Effector memory CD4-positive, alpha-beta T cell (primary cell): ENCODE measurements around the gene ZSCAN23.

Experiments used
- DNase-seq, 3 donors: peaks; one replicate each; pipeline ENCODE4 v3.0.0-alpha.2; 2020
- H3K27ac ChIP-seq: 2 replicates; pipeline ENCODE4 v1.7.0; 2013; ENCODE audit warnings: mild to moderate bottlenecking, low read length, moderate library complexity; ENCODE audit not compliant: insufficient read depth, poor library complexity, severe bottlenecking
- H3K27me3 ChIP-seq: replicated peaks from 2 replicates; pipeline ENCODE4 v1.7.0; 2013; ENCODE audit warnings: mild to moderate bottlenecking, low read length; ENCODE audit not compliant: insufficient read depth, control insufficient read depth, poor library complexity, severe bottlenecking
- H3K36me3 ChIP-seq: 2 replicates; pipeline ENCODE4 v1.7.0; 2013; ENCODE audit warnings: mild to moderate bottlenecking, low read length, moderate library complexity; ENCODE audit not compliant: control insufficient read depth, insufficient read depth
- H3K4me1 ChIP-seq: 2 replicates; pipeline ENCODE4 v1.7.0; 2013; ENCODE audit warnings: low read length, mild to moderate bottlenecking; ENCODE audit not compliant: control insufficient read depth, insufficient read depth, poor library complexity, severe bottlenecking
- H3K4me3 ChIP-seq: 2 replicates; pipeline ENCODE4 v1.7.0; 2013; ENCODE audit warnings: low read length, low read depth, mild to moderate bottlenecking; ENCODE audit not compliant: insufficient read depth, poor library complexity, severe bottlenecking
- H3K9me3 ChIP-seq: 2 replicates; pipeline ENCODE4 v1.7.0; 2013; ENCODE audit warnings: mild to moderate bottlenecking, low read length, moderate library complexity; ENCODE audit not compliant: control insufficient read depth

Gene ZSCAN23

GRCh38 chr6:28383235-28384142 lies 59.8 kb downstream of the ZSCAN23 start:
- Histone ChIP-seq H3K9me3 (no peaks in the 10 kb centered on the region), H3K4me1 (no peaks in the 10 kb centered on the region), H3K4me3 (no peak overlapping the region), H3K27me3 (no peaks in the 10 kb centered on the region), H3K27ac (no peak overlapping the region), H3K36me3 (peaks cover 8% of the 10 kb centered on the region)
- DNase-seq: no peak
